GM12878 (cell line): Measurements from ENCODE around the gene DNAJC22. TPM values are rescaled to one million over a fixed set of nuclear protein-coding genes. Genes with fewer than 3 reads are reported as not detected.

Experiments
- ASH2L ChIP-seq: fragments of 300-600, 200-600 bp; sonication (generic); IDR thresholded peaks from 2 replicates; pipeline ENCODE4 v1.6.1; 2017; ENCODE audit warnings: low read depth, mild to moderate bottlenecking, borderline replicate concordance
- CHD2 ChIP-seq: IDR thresholded peaks from 2 replicates; pipeline ENCODE4 v1.6.1; 2011; ENCODE audit warnings: low read depth, low read length, improper control_type of control experiment, borderline replicate concordance
- ESRRA ChIP-seq: IDR thresholded peaks from 2 replicates; pipeline ENCODE4 v1.6.1; 2012; ENCODE audit warnings: mild to moderate bottlenecking, low read length, improper control_type of control experiment
- HCFC1 ChIP-seq: fragments of 150-350 bp; IDR thresholded peaks from 2 replicates; pipeline ENCODE4 v1.6.1; 2014; ENCODE audit warnings: low read length
- MYC ChIP-seq: IDR thresholded peaks from 2 replicates; pipeline ENCODE4 v1.6.1; 2011; ENCODE audit warnings: mild to moderate bottlenecking, low read length, moderate library complexity, inconsistent platforms; ENCODE audit not compliant: insufficient read depth, insufficient replicate concordance, insufficient read length, severe bottlenecking
- NR2F1 ChIP-seq: fragments of 450-650 bp; conservative IDR thresholded peaks from 2 replicates; pipeline ENCODE4 v1.6.1; 2017; ENCODE audit warnings: mild to moderate bottlenecking
- PKNOX1 ChIP-seq: fragments of 450-650 bp; IDR thresholded peaks from 2 replicates; pipeline ENCODE4 v1.6.1; 2016; ENCODE audit warnings: mild to moderate bottlenecking
- RFX5 ChIP-seq: IDR thresholded peaks from 2 replicates; pipeline ENCODE4 v1.6.1; 2011; ENCODE audit warnings: low read depth, low read length, improper control_type of control experiment
- SMAD5 ChIP-seq: IDR thresholded peaks from 2 replicates; pipeline ENCODE4 v1.6.1; 2016; ENCODE audit warnings: antibody characterized with exemption, low read depth
- SREBF1 ChIP-seq: IDR thresholded peaks from 2 replicates; pipeline ENCODE4 v1.6.1; 2012; ENCODE audit warnings: mild to moderate bottlenecking, low read length
- SUZ12 ChIP-seq: fragments of 200-600 bp; sonication (generic); IDR thresholded peaks from one replicate; pipeline ENCODE4 v1.6.1; 2018; ENCODE audit warnings: antibody characterized with exemption, mild to moderate bottlenecking; ENCODE audit not compliant: unreplicated experiment
- ZBED1 ChIP-seq: IDR thresholded peaks from 2 replicates; pipeline ENCODE4 v1.6.1; 2016; ENCODE audit warnings: borderline replicate concordance
- ZBTB11 ChIP-seq: fragments of 450-650 bp; formaldehyde crosslinking; IDR thresholded peaks from 2 replicates; pipeline ENCODE4 v1.5.0; 2022; ENCODE audit warnings: mild to moderate bottlenecking, missing genetic modification characterization
- polyA plus RNA-seq, 11 experiments: library from polyadenylated mRNA; depleted of rRNA in 4 of 11; unstranded in 6 of 11; stranded (reverse) in 5 of 11; fragments of >200 nt; fragmentation: Nextera tagmentation in 4 of 11; fragmentation: Illumina TruSeq in 1 of 11; extraction: Ambion mirVana in 4 of 11; extraction: Trizol in 1 of 11; gene quantifications; 1 replicate in 1 of 11; 2 replicates in 10 of 11; pipeline versions ENCODE4 v1.2.1 to v1.2.3, GENCODE V29; 2011 to 2016; ENCODE audit warnings: inconsistent platforms in 2 of 11, missing spikeins in 2 of 11, low read depth in 1 of 11
- total RNA-seq, 4 experiments: library from RNA; depleted of rRNA in 3 of 4; stranded (reverse); fragments of >200 nt in 3 of 4; fragmentation: Illumina TruSeq in 1 of 4; extraction: Trizol in 1 of 4; gene quantifications; 2 replicates each; pipeline versions ENCODE4 v1.2.1 to v1.2.3, GENCODE V29; 2013 to 2021
- TF ChIP-seq, protein P1 (sequence below): fragments of 450-650 bp; IDR thresholded peaks from 2 replicates; pipeline ENCODE4 v1.6.1; 2017; ENCODE audit warnings: mild to moderate bottlenecking, low read depth, inconsistent platforms; ENCODE audit not compliant: poor library complexity, severe bottlenecking
- TF ChIP-seq, protein P2 (sequence below): fragments of 450-650 bp; IDR thresholded peaks from 2 replicates; pipeline ENCODE4 v1.6.1; 2017; ENCODE audit warnings: mild to moderate bottlenecking

Gene DNAJC22
- total and polyA plus RNA-seq, 10 of the 15 experiments (the other 5 are each of a cell fraction or from before 2014, with no cell fraction given): 0.06 to 0.61 (median 0.13) TPM; not detected in 3

GRCh38 chr12:49336645-49337584 is 9.8 kb upstream of the DNAJC22 start, which contains the start of gene C1QL4 (continued):
- TF ChIP-seq SREBF1 (no peak), SUZ12 (no peak), CHD2 (no peak), HCFC1 (no peak), PKNOX1 (no peak), NR2F1 (no peak), SMAD5 (no peak), ESRRA (no peak), ZBED1 (no peak), MYC (no peak), ZBTB11 (CRISPR knock-in tag) (no peak), RFX5 (no peak), ASH2L (no peak)
- TF ChIP-seq, protein P1, sequence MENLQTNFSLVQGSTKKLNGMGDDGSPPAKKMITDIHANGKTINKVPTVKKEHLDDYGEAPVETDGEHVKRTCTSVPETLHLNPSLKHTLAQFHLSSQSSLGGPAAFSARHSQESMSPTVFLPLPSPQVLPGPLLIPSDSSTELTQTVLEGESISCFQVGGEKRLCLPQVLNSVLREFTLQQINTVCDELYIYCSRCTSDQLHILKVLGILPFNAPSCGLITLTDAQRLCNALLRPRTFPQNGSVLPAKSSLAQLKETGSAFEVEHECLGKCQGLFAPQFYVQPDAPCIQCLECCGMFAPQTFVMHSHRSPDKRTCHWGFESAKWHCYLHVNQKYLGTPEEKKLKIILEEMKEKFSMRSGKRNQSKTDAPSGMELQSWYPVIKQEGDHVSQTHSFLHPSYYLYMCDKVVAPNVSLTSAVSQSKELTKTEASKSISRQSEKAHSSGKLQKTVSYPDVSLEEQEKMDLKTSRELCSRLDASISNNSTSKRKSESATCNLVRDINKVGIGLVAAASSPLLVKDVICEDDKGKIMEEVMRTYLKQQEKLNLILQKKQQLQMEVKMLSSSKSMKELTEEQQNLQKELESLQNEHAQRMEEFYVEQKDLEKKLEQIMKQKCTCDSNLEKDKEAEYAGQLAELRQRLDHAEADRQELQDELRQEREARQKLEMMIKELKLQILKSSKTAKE: no peak
- TF ChIP-seq, protein P2, sequence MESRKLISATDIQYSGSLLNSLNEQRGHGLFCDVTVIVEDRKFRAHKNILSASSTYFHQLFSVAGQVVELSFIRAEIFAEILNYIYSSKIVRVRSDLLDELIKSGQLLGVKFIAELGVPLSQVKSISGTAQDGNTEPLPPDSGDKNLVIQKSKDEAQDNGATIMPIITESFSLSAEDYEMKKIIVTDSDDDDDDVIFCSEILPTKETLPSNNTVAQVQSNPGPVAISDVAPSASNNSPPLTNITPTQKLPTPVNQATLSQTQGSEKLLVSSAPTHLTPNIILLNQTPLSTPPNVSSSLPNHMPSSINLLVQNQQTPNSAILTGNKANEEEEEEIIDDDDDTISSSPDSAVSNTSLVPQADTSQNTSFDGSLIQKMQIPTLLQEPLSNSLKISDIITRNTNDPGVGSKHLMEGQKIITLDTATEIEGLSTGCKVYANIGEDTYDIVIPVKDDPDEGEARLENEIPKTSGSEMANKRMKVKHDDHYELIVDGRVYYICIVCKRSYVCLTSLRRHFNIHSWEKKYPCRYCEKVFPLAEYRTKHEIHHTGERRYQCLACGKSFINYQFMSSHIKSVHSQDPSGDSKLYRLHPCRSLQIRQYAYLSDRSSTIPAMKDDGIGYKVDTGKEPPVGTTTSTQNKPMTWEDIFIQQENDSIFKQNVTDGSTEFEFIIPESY: peak; percentile 92; the same call in 1 of the 2 replicates
